ENCODE measurements around the gene RSRC1.
"Not testable (repeated sequence)": the region's sequence is repeated elsewhere in the genome, so short reads cannot be mapped to it uniquely, and the experiment has no call there.

RSRC1 gene

GRCh38 chr3:158333736-158334135, 223.8 kb downstream of the RSRC1 start:
- DNase-seq: no peak

GRCh38 chr3:158337110-158337509, 227.2 kb downstream of the RSRC1 start:
- DNase-seq: no peak

- DNase-seq: no peak
These were observed 229.7 kb downstream of the RSRC1 start for GRCh38 chr3:158339638-158340037.

GRCh38 chr3:158340951-158341350, 231.1 kb downstream of the RSRC1 start:
- DNase-seq: not testable (repeated sequence)

- DNase-seq: no peak
These were observed 238.1 kb downstream of the RSRC1 start for GRCh38 chr3:158347966-158348365.

GRCh38 chr3:158350971-158351370, 241.1 kb downstream of the RSRC1 start:
- no peak for DNase-seq

- DNase-seq: no peak
These were observed 242.7 kb downstream of the RSRC1 start for GRCh38 chr3:158352551-158352950.

GRCh38 chr3:158354713-158355112, 244.8 kb downstream of the RSRC1 start:
- DNase-seq: no peak

GRCh38 chr3:158355623-158356588, 246.0 kb downstream of the RSRC1 start:
- no peak for DNase-seq

- no peak for DNase-seq
These were observed 249.4 kb downstream of the RSRC1 start for GRCh38 chr3:158359339-158359738.

- no peak for DNase-seq
These were observed 251.0 kb downstream of the RSRC1 start for GRCh38 chr3:158360756-158361448.

- DNase-seq: no peak
These were observed 258.4 kb downstream of the RSRC1 start for GRCh38 chr3:158368271-158368670.

GRCh38 chr3:158369279-158369678, 259.4 kb downstream of the RSRC1 start:
- no peak for DNase-seq

GRCh38 chr3:158379517-158379916, 269.6 kb downstream of the RSRC1 start:
- DNase-seq: no peak

- no peak for DNase-seq
These were observed 271.5 kb downstream of the RSRC1 start for GRCh38 chr3:158381262-158381868.

GRCh38 chr3:158382479-158382878, 272.6 kb downstream of the RSRC1 start:
- no peak for DNase-seq

GRCh38 chr3:158384019-158384418, 274.1 kb downstream of the RSRC1 start:
- no peak for DNase-seq

- DNase-seq: no peak
These were observed 285.5 kb downstream of the RSRC1 start for GRCh38 chr3:158395421-158395820.

GRCh38 chr3:158402590-158402989, 292.7 kb downstream of the RSRC1 start:
- no peak for DNase-seq

GRCh38 chr3:158403013-158403412, 293.1 kb downstream of the RSRC1 start:
- no peak for DNase-seq

- DNase-seq: no peak
These were observed 294.3 kb downstream of the RSRC1 start for GRCh38 chr3:158404131-158404718.

GRCh38 chr3:158405507-158405906, 295.6 kb downstream of the RSRC1 start:
- no peak for DNase-seq

- no peak for DNase-seq
These were observed 298.1 kb downstream of the RSRC1 start for GRCh38 chr3:158407844-158408517.

Data from stimulated activated CD4-positive, alpha-beta T cell treated with anti-CD3 and anti-CD28 coated beads, Interleukin-15, amount 100 ng/mL, for 24 hours (primary cell).